Stimulated activated naive CD8-positive, alpha-beta T cell treated with anti-CD3 and anti-CD28 coated beads, Interleukin-15, Interleukin-2, amounts not matched to agents 100 ng/mL and 50 ng/mL, for 24 hours (primary cell): Measurements from ENCODE around the gene ZNF407.

Experiments
- H3K27ac Mint-ChIP-seq: one replicate; pipeline ENCODE4 v1.8.0; 2021; ENCODE audit warnings: mild to moderate bottlenecking, mixed read lengths
- H3K27me3 Mint-ChIP-seq: one replicate; pipeline ENCODE4 v1.8.0; 2021; ENCODE audit warnings: mixed read lengths
- H3K36me3 Mint-ChIP-seq: one replicate; pipeline ENCODE4 v1.8.0; 2021; ENCODE audit warnings: low read depth, mixed read lengths
- H3K4me1 Mint-ChIP-seq: one replicate; pipeline ENCODE4 v1.8.0; 2021; ENCODE audit warnings: low read depth, mixed read lengths
- H3K4me3 Mint-ChIP-seq: one replicate; pipeline ENCODE4 v1.8.0; 2021; ENCODE audit warnings: mild to moderate bottlenecking, mixed read lengths
- H3K9me3 Mint-ChIP-seq: one replicate; pipeline ENCODE4 v1.8.0; 2021; ENCODE audit warnings: mixed read lengths

The ZNF407 gene

GRCh38 chr18:74870950-74871349 is 273.3 kb downstream of the ZNF407 start:
- no peak overlapping the region for H3K4me3 Mint-ChIP-seq
- H3K36me3 Mint-ChIP-seq: no peaks in the 10 kb centered on the region
- H3K27ac Mint-ChIP-seq: no peak overlapping the region
- peaks cover 4% of the 10 kb centered on the region for H3K4me1 Mint-ChIP-seq
- no peaks in the 10 kb centered on the region for H3K9me3 Mint-ChIP-seq
- no peaks in the 10 kb centered on the region for H3K27me3 Mint-ChIP-seq

- Mint-ChIP-seq H3K4me1 (peaks cover 4% of the 10 kb centered on the region), H3K27ac (no peak overlapping the region), H3K4me3 (no peak overlapping the region)
Observed at GRCh38 chr18:74873629-74874028, 276.0 kb downstream of the ZNF407 start.

GRCh38 chr18:74874351-74874750 is 276.7 kb downstream of the ZNF407 start:
- Mint-ChIP-seq H3K4me1 (peaks cover 4% of the 10 kb centered on the region), H3K27me3 (no peaks in the 10 kb centered on the region), H3K9me3 (no peaks in the 10 kb centered on the region), H3K36me3 (peaks cover 5% of the 10 kb centered on the region), H3K27ac (no peak overlapping the region), H3K4me3 (no peak overlapping the region)

More at GRCh38 chr18:74873629-74874028, 276.0 kb downstream of the ZNF407 start:
- H3K27me3 Mint-ChIP-seq: no peaks in the 10 kb centered on the region
- no peaks in the 10 kb centered on the region for H3K9me3 Mint-ChIP-seq
- H3K36me3 Mint-ChIP-seq: no peaks in the 10 kb centered on the region

- Mint-ChIP-seq H3K9me3 (no peaks in the 10 kb centered on the region), H3K27ac (no peak overlapping the region), H3K4me3 (no peak overlapping the region), H3K27me3 (no peaks in the 10 kb centered on the region), H3K4me1 (no peaks in the 10 kb centered on the region), H3K36me3 (peaks cover 23% of the 10 kb centered on the region)
Observed at GRCh38 chr18:74876630-74877243, 279.1 kb downstream of the ZNF407 start.

- Mint-ChIP-seq H3K9me3 (no peaks in the 10 kb centered on the region), H3K27ac (no peak overlapping the region), H3K4me1 (no peaks in the 10 kb centered on the region), H3K4me3 (no peak overlapping the region), H3K36me3 (peaks cover 35% of the 10 kb centered on the region), H3K27me3 (no peaks in the 10 kb centered on the region)
Observed at GRCh38 chr18:74878267-74878666, 280.6 kb downstream of the ZNF407 start.

GRCh38 chr18:74880706-74881278 is 283.1 kb downstream of the ZNF407 start:
- Mint-ChIP-seq H3K27me3 (no peaks in the 10 kb centered on the region), H3K4me1 (no peaks in the 10 kb centered on the region), H3K4me3 (no peak overlapping the region), H3K27ac (no peak overlapping the region), H3K9me3 (no peaks in the 10 kb centered on the region), H3K36me3 (peaks cover 50% of the 10 kb centered on the region)

- Mint-ChIP-seq H3K9me3 (no peaks in the 10 kb centered on the region), H3K27ac (no peak overlapping the region), H3K4me1 (no peaks in the 10 kb centered on the region), H3K4me3 (no peak overlapping the region), H3K27me3 (no peaks in the 10 kb centered on the region), H3K36me3 (peaks cover 13% of the 10 kb centered on the region)
Observed at GRCh38 chr18:74892066-74892627, 294.5 kb downstream of the ZNF407 start.

GRCh38 chr18:74895686-74896085 is 298.0 kb downstream of the ZNF407 start:
- Mint-ChIP-seq H3K4me3 (no peak overlapping the region), H3K4me1 (no peaks in the 10 kb centered on the region), H3K36me3 (peaks cover 11% of the 10 kb centered on the region), H3K27ac (no peak overlapping the region), H3K9me3 (no peaks in the 10 kb centered on the region), H3K27me3 (no peaks in the 10 kb centered on the region)

GRCh38 chr18:74896390-74896991 is 298.8 kb downstream of the ZNF407 start:
- H3K36me3 Mint-ChIP-seq: peaks cover 12% of the 10 kb centered on the region
- no peaks in the 10 kb centered on the region for H3K9me3 Mint-ChIP-seq
- H3K27ac Mint-ChIP-seq: no peak overlapping the region
- H3K27me3 Mint-ChIP-seq: no peaks in the 10 kb centered on the region
- no peaks in the 10 kb centered on the region for H3K4me1 Mint-ChIP-seq
- no peak overlapping the region for H3K4me3 Mint-ChIP-seq

GRCh38 chr18:74897971-74898657 is 300.4 kb downstream of the ZNF407 start:
- no peaks in the 10 kb centered on the region for H3K4me1 Mint-ChIP-seq
- no peak overlapping the region for H3K4me3 Mint-ChIP-seq
- no peaks in the 10 kb centered on the region for H3K27me3 Mint-ChIP-seq
- H3K36me3 Mint-ChIP-seq: peaks cover 10% of the 10 kb centered on the region
- no peak overlapping the region for H3K27ac Mint-ChIP-seq
- H3K9me3 Mint-ChIP-seq: no peaks in the 10 kb centered on the region

GRCh38 chr18:74898965-74899364 is 301.3 kb downstream of the ZNF407 start:
- Mint-ChIP-seq H3K9me3 (no peaks in the 10 kb centered on the region), H3K36me3 (peaks cover 10% of the 10 kb centered on the region), H3K27ac (no peak overlapping the region), H3K4me3 (no peak overlapping the region), H3K27me3 (no peaks in the 10 kb centered on the region), H3K4me1 (no peaks in the 10 kb centered on the region)

- no peak overlapping the region for H3K4me3 Mint-ChIP-seq
- no peaks in the 10 kb centered on the region for H3K4me1 Mint-ChIP-seq
- no peaks in the 10 kb centered on the region for H3K27me3 Mint-ChIP-seq
- H3K9me3 Mint-ChIP-seq: no peaks in the 10 kb centered on the region
- H3K27ac Mint-ChIP-seq: no peak overlapping the region
- H3K36me3 Mint-ChIP-seq: peaks cover 10% of the 10 kb centered on the region
Observed at GRCh38 chr18:74899554-74899953, 301.9 kb downstream of the ZNF407 start.

GRCh38 chr18:74901362-74902146 is 303.9 kb downstream of the ZNF407 start:
- peaks cover 10% of the 10 kb centered on the region for H3K36me3 Mint-ChIP-seq
- H3K4me3 Mint-ChIP-seq: no peak overlapping the region
- no peaks in the 10 kb centered on the region for H3K27me3 Mint-ChIP-seq
- no peak overlapping the region for H3K27ac Mint-ChIP-seq
- H3K9me3 Mint-ChIP-seq: no peaks in the 10 kb centered on the region
- no peaks in the 10 kb centered on the region for H3K4me1 Mint-ChIP-seq

- no peak overlapping the region for H3K27ac Mint-ChIP-seq
- no peaks in the 10 kb centered on the region for H3K27me3 Mint-ChIP-seq
- H3K4me1 Mint-ChIP-seq: no peaks in the 10 kb centered on the region
- H3K9me3 Mint-ChIP-seq: no peaks in the 10 kb centered on the region
- H3K36me3 Mint-ChIP-seq: peaks cover 10% of the 10 kb centered on the region
- H3K4me3 Mint-ChIP-seq: no peak overlapping the region
Observed at GRCh38 chr18:74902147-74902455, 304.4 kb downstream of the ZNF407 start.
